GM18861 (cell line): ENCODE measurements around the gene BCL2L1.

Source experiments
- ATAC-seq: cut with Tn5 transposase; IDR thresholded peaks from one replicate; pipeline ENCODE4 v1.9.1; 2021; ENCODE audit not compliant: unreplicated experiment

BCL2L1 gene

GRCh38 chr20:31710423-31711108, 12.1 kb downstream of the BCL2L1 start:
- no peak for ATAC-seq

- ATAC-seq = no peak
Observed at GRCh38 chr20:31709939-31710338, 12.7 kb downstream of the BCL2L1 start.

GRCh38 chr20:31708736-31709534, 13.7 kb downstream of the BCL2L1 start:
- no peak for ATAC-seq

- ATAC-seq = no peak
Observed at GRCh38 chr20:31707994-31708735, 14.5 kb downstream of the BCL2L1 start.

GRCh38 chr20:31707258-31707615, 15.4 kb downstream of the BCL2L1 start:
- ATAC-seq = no peak

- no peak for ATAC-seq
Observed at GRCh38 chr20:31706607-31707257, 15.9 kb downstream of the BCL2L1 start.

GRCh38 chr20:31705598-31706597, 16.8 kb downstream of the BCL2L1 start:
- ATAC-seq = peak; percentile 79

GRCh38 chr20:31705191-31705590, 17.5 kb downstream of the BCL2L1 start:
- ATAC-seq = no peak

- ATAC-seq = no peak
Observed at GRCh38 chr20:31704225-31705119, 18.2 kb downstream of the BCL2L1 start.

GRCh38 chr20:31701591-31701990, 21.1 kb downstream of the BCL2L1 start:
- no peak for ATAC-seq

GRCh38 chr20:31700747-31701146, 21.9 kb downstream of the BCL2L1 start:
- ATAC-seq = no peak

- ATAC-seq = no peak
Observed at GRCh38 chr20:31699801-31700728, 22.6 kb downstream of the BCL2L1 start.

- ATAC-seq = peak; percentile 96
Observed at GRCh38 chr20:31698803-31699718, 23.6 kb downstream of the BCL2L1 start.

GRCh38 chr20:31698243-31698802, 24.3 kb downstream of the BCL2L1 start:
- no peak for ATAC-seq

GRCh38 chr20:31695849-31696804, 26.5 kb downstream of the BCL2L1 start:
- no peak for ATAC-seq
